IMR-90 (cell line): ENCODE data around the gene PRCD. TPM values are rescaled to one million over a fixed set of nuclear protein-coding genes. Genes with fewer than 3 reads are reported as not detected.

Experiments
- ATAC-seq: fragments of 200-7000 bp; cut with Tn5 transposase; 2 replicates; pipeline ENCODE4 v1.9.1; 2020; ENCODE audit warnings: low read depth, mild to moderate bottlenecking, moderate library complexity
- BruUV-seq: library from RNA; stranded (reverse); fragments of 400-500 nt; replicated peaks from 2 replicates; lab custom pipeline; 2021; lab: Mats Ljungman, UMichigan
- CTCF ChIA-PET: fragments of 300-600 bp; formaldehyde crosslinking; extraction: SDS; loops from one replicate; lab custom pipeline; 2021; ENCODE audit warnings: antibody characterized with exemption; lab: Yijun Ruan, JAX
- POLR2A ChIA-PET: fragments of 300-600 bp; sonication (Branson Sonifier 250); formaldehyde crosslinking; loops from one replicate; lab custom pipeline; 2022; ENCODE audit warnings: antibody characterized with exemption; ENCODE audit not compliant: unreplicated experiment; lab: Charles Lee
- DNase-seq: peaks from one replicate; pipeline ENCODE4 v3.0.0; 2013
- H2AFZ ChIP-seq: replicated peaks from 2 replicates; pipeline ENCODE3; 2013; ENCODE audit warnings: low read length, mild to moderate bottlenecking; ENCODE audit not compliant: poor library complexity
- H2AK5ac ChIP-seq: 2 replicates; pipeline ENCODE4 v1.6.1; 2013; ENCODE audit warnings: low read depth, low read length, inconsistent platforms
- H2AK9ac ChIP-seq: replicated peaks from 2 replicates; pipeline ENCODE3; 2013; ENCODE audit warnings: mild to moderate bottlenecking, low read depth, low read length, moderate library complexity; ENCODE audit not compliant: poor library complexity
- H2BK120ac ChIP-seq: 2 replicates; pipeline ENCODE4 v1.6.1; 2013; ENCODE audit warnings: low read depth, low read length, inconsistent platforms
- H2BK15ac ChIP-seq: 3 replicates; pipeline ENCODE4 v1.6.1; 2013; ENCODE audit warnings: low read depth, low read length, inconsistent platforms
- H2BK20ac ChIP-seq: 2 replicates; pipeline ENCODE4 v1.6.1; 2013; ENCODE audit warnings: low read depth, mild to moderate bottlenecking, inconsistent platforms, low read length, moderate library complexity
- H2BK5ac ChIP-seq: 2 replicates; pipeline ENCODE4 v1.6.1; 2013; ENCODE audit warnings: mild to moderate bottlenecking, low read depth, low read length, inconsistent platforms; ENCODE audit not compliant: poor library complexity, severe bottlenecking
- H3K14ac ChIP-seq: replicated peaks from 2 replicates; pipeline ENCODE4 v1.6.1; 2013; ENCODE audit warnings: low read depth, low read length, inconsistent platforms
- H3K18ac ChIP-seq: 2 replicates; pipeline ENCODE4 v1.6.1; 2013; ENCODE audit warnings: low read depth, low read length, control low read depth
- H3K23ac ChIP-seq: 2 replicates; pipeline ENCODE4 v1.6.1; 2013; ENCODE audit warnings: low read depth, low read length, inconsistent platforms
- H3K27ac ChIP-seq: 2 replicates; pipeline ENCODE4 v1.5.1; 2013; ENCODE audit warnings: mild to moderate bottlenecking, control low read depth, low read length; ENCODE audit not compliant: insufficient read depth
- H3K27me3 ChIP-seq: 2 replicates; pipeline ENCODE4 v1.6.1; 2013; ENCODE audit warnings: low read length; ENCODE audit not compliant: control insufficient read depth, insufficient read depth
- H3K36me3 ChIP-seq: 2 replicates; pipeline ENCODE4 v1.6.1; 2013; ENCODE audit warnings: low read length, mixed read lengths; ENCODE audit not compliant: control insufficient read depth, insufficient read depth
- H3K4ac ChIP-seq: 2 replicates; pipeline ENCODE4 v1.6.1; 2013; ENCODE audit warnings: low read depth, low read length, inconsistent platforms
- H3K4me1 ChIP-seq: 2 replicates; pipeline ENCODE4 v1.6.1; 2013; ENCODE audit warnings: low read length, mixed read lengths; ENCODE audit not compliant: control insufficient read depth, insufficient read depth
- H3K4me2 ChIP-seq: 2 replicates; pipeline ENCODE4 v1.6.1; 2013; ENCODE audit warnings: low read depth, mild to moderate bottlenecking, control low read depth, low read length, moderate library complexity
- H3K4me3 ChIP-seq: 2 replicates; pipeline ENCODE4 v1.5.1; 2013; ENCODE audit warnings: low read depth, mild to moderate bottlenecking, control low read depth, low read length, moderate library complexity; ENCODE audit not compliant: insufficient read depth
- H3K56ac ChIP-seq: 2 replicates; pipeline ENCODE4 v1.6.1; 2013; ENCODE audit warnings: low read length, inconsistent platforms; ENCODE audit not compliant: insufficient read depth; ENCODE audit errors: extremely low read depth
- H3K79me1 ChIP-seq, 2 experiments: 2 replicates each; pipeline ENCODE4 v1.6.1; 2013; ENCODE audit warnings: low read length in 2 of 2, inconsistent platforms in 1 of 2, low read depth in 1 of 2
- H3K9ac ChIP-seq: 2 replicates; pipeline ENCODE4 v1.6.1; 2013; ENCODE audit warnings: low read depth, low read length, control low read depth
- H3K9me1 ChIP-seq: 2 replicates; pipeline ENCODE4 v1.6.1; 2013; ENCODE audit warnings: low read length, inconsistent platforms; ENCODE audit not compliant: insufficient read depth
- H3K9me3 ChIP-seq: 2 replicates; pipeline ENCODE4 v1.6.1; 2013; ENCODE audit warnings: low read length; ENCODE audit not compliant: control insufficient read depth, insufficient read depth
- H4K20me1 ChIP-seq: 2 replicates; pipeline ENCODE4 v1.6.1; 2013; ENCODE audit warnings: low read length, inconsistent platforms; ENCODE audit not compliant: insufficient read depth
- H4K5ac ChIP-seq: 2 replicates; pipeline ENCODE4 v1.6.1; 2013; ENCODE audit warnings: mild to moderate bottlenecking, low read depth, low read length, control low read depth
- H4K8ac ChIP-seq, 2 experiments: 2 replicates each; pipeline ENCODE4 v1.6.1; 2013; ENCODE audit warnings: low read depth in 2 of 2, low read length in 2 of 2, control low read depth in 1 of 2, inconsistent platforms in 1 of 2
- H4K91ac ChIP-seq: 2 replicates; pipeline ENCODE4 v1.6.1; 2013; ENCODE audit warnings: low read depth, low read length, inconsistent platforms; ENCODE audit not compliant: insufficient read depth
- BHLHE40 ChIP-seq: fragments of 150-350 bp; IDR thresholded peaks from 2 replicates; pipeline ENCODE4 v1.6.1; 2016; ENCODE audit warnings: mild to moderate bottlenecking, low read depth, low read length
- CEBPB ChIP-seq: IDR thresholded peaks from 2 replicates; pipeline ENCODE4 v1.6.1; 2012; ENCODE audit warnings: low read depth, low read length, improper control_type of control experiment
- CHD1 ChIP-seq: IDR thresholded peaks from 2 replicates; pipeline ENCODE4 v1.6.1; 2012; ENCODE audit warnings: low read depth, low read length, improper control_type of control experiment
- FOS ChIP-seq: fragments of 150-350 bp; IDR thresholded peaks from 2 replicates; pipeline ENCODE4 v1.6.1; 2016; ENCODE audit warnings: low read depth, low read length
- MAFK ChIP-seq: IDR thresholded peaks from 2 replicates; pipeline ENCODE4 v1.6.1; 2012; ENCODE audit warnings: low read depth, low read length, improper control_type of control experiment
- MAZ ChIP-seq: IDR thresholded peaks from 2 replicates; pipeline ENCODE4 v1.6.1; 2012; ENCODE audit warnings: low read depth, mild to moderate bottlenecking, low read length, improper control_type of control experiment, moderate library complexity, borderline replicate concordance
- MXI1 ChIP-seq: IDR thresholded peaks from 2 replicates; pipeline ENCODE4 v1.6.1; 2012; ENCODE audit warnings: low read depth, mild to moderate bottlenecking, low read length, moderate library complexity, borderline replicate concordance
- RAD21 ChIP-seq: IDR thresholded peaks from 2 replicates; pipeline ENCODE4 v1.6.1; 2012; ENCODE audit warnings: low read length, improper control_type of control experiment
- RCOR1 ChIP-seq: IDR thresholded peaks from 2 replicates; pipeline ENCODE4 v1.6.1; 2012; ENCODE audit warnings: mild to moderate bottlenecking, low read length, improper control_type of control experiment; ENCODE audit not compliant: insufficient replicate concordance
- RFX5 ChIP-seq: IDR thresholded peaks from 2 replicates; pipeline ENCODE4 v1.8.0; 2012; ENCODE audit warnings: low read depth, mild to moderate bottlenecking, low read length, moderate library complexity
- SMC3 ChIP-seq: fragments of 150-350 bp; IDR thresholded peaks from 2 replicates; pipeline ENCODE4 v1.6.1; 2016; ENCODE audit warnings: low read depth, mild to moderate bottlenecking, antibody characterized with exemption, low read length, moderate library complexity
- WGBS, 2 experiments: methylation state at CpG; one replicate each; pipeline versions ENCODE4 v1.1.5 to v1.1.7; 2013; ENCODE audit warnings: missing lambda C conversion rate in 2 of 2; ENCODE audit not compliant: insufficient read length in 1 of 2; ENCODE audit errors: extremely low coverage in 2 of 2; 5-methylcytosine and 5-hydroxymethylcytosine counted together
- dilution Hi-C: fragments of 300-500 bp; cut with HindIII; formaldehyde crosslinking; loops from one replicate; pipeline ENCODE4 v1.14.3; 2018; ENCODE audit warnings: low sequenced_read_pairs; ENCODE audit not compliant: unreplicated experiment
- in situ Hi-C: fragments of 300-500 bp; cut with MboI; formaldehyde crosslinking; loops from 3 replicates; pipeline ENCODE4 v1.14.3; 2019; ENCODE audit warnings: low sequenced_read_pairs, inconsistent platforms, mixed read lengths
- intact Hi-C: fragments of 100-400 bp; cut with micrococcal nuclease; formaldehyde crosslinking; loops from 2 replicates; pipeline ENCODE4 v1.10.0; 2022
- polyA plus RNA-seq, 3 experiments: library from polyadenylated mRNA; depleted of rRNA; stranded (reverse); fragments of >200 nt; gene quantifications; 2 replicates each; pipeline ENCODE4 v1.2.3, GENCODE V29; 2012; ENCODE audit warnings: low replicate concordance in 1 of 3
- total RNA-seq: library from RNA; depleted of rRNA; stranded (reverse); fragments of >200 nt; gene quantifications from 2 replicates; pipeline ENCODE4 v1.2.3, GENCODE V29; 2012
- TF ChIP-seq, protein P1 (sequence below): fragments of 150-350 bp; IDR thresholded peaks from 2 replicates; pipeline ENCODE4 v1.6.1; 2016; ENCODE audit warnings: low read depth, mild to moderate bottlenecking, low read length, moderate library complexity, borderline replicate concordance
- TF ChIP-seq, protein P2 (sequence below): fragments of 150-350 bp; IDR thresholded peaks from 2 replicates; pipeline ENCODE4 v1.6.1; 2017; ENCODE audit warnings: mild to moderate bottlenecking, antibody characterized with exemption, low read length, low read depth
- TF ChIP-seq, protein P3 (sequence below): conservative IDR thresholded peaks from 2 replicates; pipeline ENCODE4 v1.5.1; 2012; ENCODE audit warnings: mild to moderate bottlenecking, low read depth, low read length, improper control_type of control experiment

PRCD gene
- total and polyA plus RNA-seq, 2 of the 4 experiments (the other 2 are of a cell fraction), result 0.32 TPM; not detected in 1

DNA sequence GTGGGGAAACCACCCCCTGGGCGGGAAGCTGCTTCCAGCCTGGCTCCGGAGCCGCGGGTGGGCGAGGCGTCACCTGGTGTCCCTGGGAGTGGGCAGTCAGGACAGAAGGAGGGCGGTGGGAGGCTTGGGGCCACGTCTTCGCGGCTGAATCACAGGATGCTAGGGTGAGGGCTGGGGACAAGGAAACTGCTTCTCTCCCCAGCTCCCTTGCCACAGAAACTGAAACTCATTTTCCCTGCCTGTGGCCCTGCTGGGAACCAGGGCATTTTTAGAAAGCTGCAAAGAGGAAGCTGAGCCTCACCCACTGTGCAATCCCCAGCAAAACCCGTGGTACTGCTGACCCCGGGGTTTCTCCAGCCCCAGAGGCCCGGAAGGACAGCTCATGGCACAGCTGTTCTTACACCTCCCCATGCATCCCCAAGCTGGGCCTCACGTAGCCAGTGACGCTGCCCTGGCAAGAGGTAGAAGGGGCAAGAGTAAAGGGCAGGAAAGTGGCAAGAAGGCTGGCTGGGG is 46.8 kb upstream of the PRCD start:
- CTCF ChIA-PET, result interaction anchor here (0.6 to 1.0 kb wide), 2 partner anchors 30 to 123 kb away, joined by 3 to 5 read pairs; no protein-coding TSS in a partner anchor
- TF ChIP-seq MAZ (peak; percentile 65), MAFK (peak; percentile 52; the same call in 1 of the 2 replicates), BHLHE40 (peak; percentile 18; the same call in 1 of the 2 replicates), SMC3 (no peak), RCOR1 (no peak), CEBPB (peak; percentile 62; the same call in 1 of the 2 replicates), CHD1 (no peak), MXI1 (no peak), RFX5 (no peak), RAD21 (no peak), FOS (peak; percentile 62)
- TF ChIP-seq, protein P1, sequence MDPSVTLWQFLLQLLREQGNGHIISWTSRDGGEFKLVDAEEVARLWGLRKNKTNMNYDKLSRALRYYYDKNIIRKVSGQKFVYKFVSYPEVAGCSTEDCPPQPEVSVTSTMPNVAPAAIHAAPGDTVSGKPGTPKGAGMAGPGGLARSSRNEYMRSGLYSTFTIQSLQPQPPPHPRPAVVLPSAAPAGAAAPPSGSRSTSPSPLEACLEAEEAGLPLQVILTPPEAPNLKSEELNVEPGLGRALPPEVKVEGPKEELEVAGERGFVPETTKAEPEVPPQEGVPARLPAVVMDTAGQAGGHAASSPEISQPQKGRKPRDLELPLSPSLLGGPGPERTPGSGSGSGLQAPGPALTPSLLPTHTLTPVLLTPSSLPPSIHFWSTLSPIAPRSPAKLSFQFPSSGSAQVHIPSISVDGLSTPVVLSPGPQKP, result no peak
- TF ChIP-seq, protein P2, sequence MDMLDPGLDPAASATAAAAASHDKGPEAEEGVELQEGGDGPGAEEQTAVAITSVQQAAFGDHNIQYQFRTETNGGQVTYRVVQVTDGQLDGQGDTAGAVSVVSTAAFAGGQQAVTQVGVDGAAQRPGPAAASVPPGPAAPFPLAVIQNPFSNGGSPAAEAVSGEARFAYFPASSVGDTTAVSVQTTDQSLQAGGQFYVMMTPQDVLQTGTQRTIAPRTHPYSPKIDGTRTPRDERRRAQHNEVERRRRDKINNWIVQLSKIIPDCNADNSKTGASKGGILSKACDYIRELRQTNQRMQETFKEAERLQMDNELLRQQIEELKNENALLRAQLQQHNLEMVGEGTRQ, result peak; percentile 38; the same call in 1 of the 2 replicates
- TF ChIP-seq, protein P3, sequence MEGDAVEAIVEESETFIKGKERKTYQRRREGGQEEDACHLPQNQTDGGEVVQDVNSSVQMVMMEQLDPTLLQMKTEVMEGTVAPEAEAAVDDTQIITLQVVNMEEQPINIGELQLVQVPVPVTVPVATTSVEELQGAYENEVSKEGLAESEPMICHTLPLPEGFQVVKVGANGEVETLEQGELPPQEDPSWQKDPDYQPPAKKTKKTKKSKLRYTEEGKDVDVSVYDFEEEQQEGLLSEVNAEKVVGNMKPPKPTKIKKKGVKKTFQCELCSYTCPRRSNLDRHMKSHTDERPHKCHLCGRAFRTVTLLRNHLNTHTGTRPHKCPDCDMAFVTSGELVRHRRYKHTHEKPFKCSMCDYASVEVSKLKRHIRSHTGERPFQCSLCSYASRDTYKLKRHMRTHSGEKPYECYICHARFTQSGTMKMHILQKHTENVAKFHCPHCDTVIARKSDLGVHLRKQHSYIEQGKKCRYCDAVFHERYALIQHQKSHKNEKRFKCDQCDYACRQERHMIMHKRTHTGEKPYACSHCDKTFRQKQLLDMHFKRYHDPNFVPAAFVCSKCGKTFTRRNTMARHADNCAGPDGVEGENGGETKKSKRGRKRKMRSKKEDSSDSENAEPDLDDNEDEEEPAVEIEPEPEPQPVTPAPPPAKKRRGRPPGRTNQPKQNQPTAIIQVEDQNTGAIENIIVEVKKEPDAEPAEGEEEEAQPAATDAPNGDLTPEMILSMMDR, result no peak

More for the DNA sequence above, 46.8 kb upstream of the PRCD start:
- Histone ChIP-seq H3K27ac (peak overlapping the region; percentile 70), H3K4me2 (peak overlapping the region; percentile 26), H3K79me1 (peaks cover 0 to 14% of the 10 kb centered on the region in 2 experiments; a peak in 3 of 4 replicates), H2AK9ac (peak overlapping the region; percentile 90), H2BK5ac (peak overlapping the region; percentile 78), H3K18ac (peak overlapping the region; percentile 35), H3K14ac (peak overlapping the region; percentile 91), H3K4me1 (peaks cover 22% of the 10 kb centered on the region), H2AFZ (peak overlapping the region; percentile 87), H3K36me3 (no peaks in the 10 kb centered on the region), H3K27me3 (no peaks in the 10 kb centered on the region), H4K20me1 (no peaks in the 10 kb centered on the region), H4K8ac (peak overlapping the region; percentile 74 to 93; a peak in 3 of 4 replicates), H3K9me1 (peaks cover 7% of the 10 kb centered on the region), H2BK120ac (peak overlapping the region; percentile 79; the same call in 1 of the 2 replicates), H2BK15ac (0 out of 3 replicates have a peak overlapping the region, but pooled peaks have one; percentile 61), H3K9me3 (no peaks in the 10 kb centered on the region), H3K4ac (peak overlapping the region; percentile 75), H2AK5ac (peak overlapping the region; percentile 87), H2BK20ac (peak overlapping the region; percentile 20; the same call in 1 of the 2 replicates), H3K56ac (no peak overlapping the region), H3K4me3 (no peak overlapping the region), H3K9ac (peak overlapping the region; percentile 62), H4K5ac (peak overlapping the region; percentile 70), H4K91ac (peak overlapping the region; percentile 86), H3K23ac (peak overlapping the region; percentile 74; the same call in 1 of the 2 replicates)
- POLR2A ChIA-PET, result no interaction called here
- WGBS, 2 experiments, result no CpG with 5 or more reads among the region's 15 CpGs
- BruUV-seq, result no TSS peak
- DNase-seq (peak; percentile 93), ATAC-seq (peak; percentile 81)
- in situ Hi-C loops (no loop called here), dilution Hi-C loops (no loop called here), intact Hi-C loops (no loop called here)
